Measurements from ENCODE around the gene TBL3. TPM values are rescaled to one million over a fixed set of nuclear protein-coding genes. Genes with fewer than 3 reads are reported as not detected.

TBL3 gene
- total and polyA plus RNA-seq, 9 of the 15 experiments (the other 6 are each of a cell fraction or from before 2014, with no cell fraction given): 0.97 to 117 (median 24.5) TPM

DNA sequence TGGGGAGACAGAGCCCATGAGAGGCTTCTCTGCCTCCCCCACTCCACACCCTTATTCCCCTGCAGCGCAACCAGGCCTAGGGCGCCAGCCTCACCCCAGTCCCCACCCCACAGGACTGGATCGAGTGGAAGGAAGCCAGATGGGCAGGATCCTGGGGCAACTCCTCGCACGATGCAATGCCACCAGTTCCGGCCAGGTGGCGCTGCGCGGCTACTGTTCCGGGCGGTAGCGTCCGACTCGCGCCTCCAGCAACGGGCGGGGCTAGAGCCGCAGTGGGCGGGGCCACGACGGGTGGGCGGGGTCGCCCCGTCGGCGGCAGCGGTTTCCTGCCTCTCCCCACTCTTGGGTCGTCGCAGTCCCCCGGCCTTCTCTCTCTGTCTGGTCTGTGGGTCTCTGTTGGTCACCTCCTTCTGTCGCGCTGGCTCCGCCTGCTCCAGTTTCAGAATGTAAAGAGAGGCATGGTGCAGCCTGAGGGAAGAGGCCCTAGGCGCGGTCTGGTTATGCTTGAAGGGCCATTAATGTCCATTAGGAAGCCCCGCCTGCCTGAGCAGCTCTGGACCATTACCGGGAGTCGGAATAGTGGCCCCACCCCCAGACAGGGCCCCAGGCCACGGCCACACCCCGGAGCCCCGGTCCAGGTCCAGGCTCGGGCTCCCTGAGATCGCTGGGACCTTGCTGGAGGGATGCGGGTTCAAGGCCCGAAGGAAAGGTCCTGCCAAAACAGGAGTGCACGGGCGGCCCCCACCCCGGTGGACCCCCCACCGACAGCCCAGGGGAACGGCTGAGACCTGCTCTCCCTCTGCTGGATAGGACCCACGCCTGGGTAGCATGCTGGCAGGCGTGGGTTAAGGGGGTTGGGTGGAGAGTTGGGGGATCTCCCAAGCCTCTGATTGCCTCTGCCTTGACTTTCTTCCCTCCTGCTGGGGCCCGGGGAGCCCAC lies 51.5 kb downstream of the TBL3 start (continued):
- no peak for TF ChIP-seq MCM5 (IDR thresholded peaks at IDR 0.05; ENCODE audit: low read depth)
- TF ChIP-seq ZNF407 (IDR thresholded peaks at IDR 0.05; ENCODE audit: low read depth): no peak
- TF ChIP-seq, protein P1, sequence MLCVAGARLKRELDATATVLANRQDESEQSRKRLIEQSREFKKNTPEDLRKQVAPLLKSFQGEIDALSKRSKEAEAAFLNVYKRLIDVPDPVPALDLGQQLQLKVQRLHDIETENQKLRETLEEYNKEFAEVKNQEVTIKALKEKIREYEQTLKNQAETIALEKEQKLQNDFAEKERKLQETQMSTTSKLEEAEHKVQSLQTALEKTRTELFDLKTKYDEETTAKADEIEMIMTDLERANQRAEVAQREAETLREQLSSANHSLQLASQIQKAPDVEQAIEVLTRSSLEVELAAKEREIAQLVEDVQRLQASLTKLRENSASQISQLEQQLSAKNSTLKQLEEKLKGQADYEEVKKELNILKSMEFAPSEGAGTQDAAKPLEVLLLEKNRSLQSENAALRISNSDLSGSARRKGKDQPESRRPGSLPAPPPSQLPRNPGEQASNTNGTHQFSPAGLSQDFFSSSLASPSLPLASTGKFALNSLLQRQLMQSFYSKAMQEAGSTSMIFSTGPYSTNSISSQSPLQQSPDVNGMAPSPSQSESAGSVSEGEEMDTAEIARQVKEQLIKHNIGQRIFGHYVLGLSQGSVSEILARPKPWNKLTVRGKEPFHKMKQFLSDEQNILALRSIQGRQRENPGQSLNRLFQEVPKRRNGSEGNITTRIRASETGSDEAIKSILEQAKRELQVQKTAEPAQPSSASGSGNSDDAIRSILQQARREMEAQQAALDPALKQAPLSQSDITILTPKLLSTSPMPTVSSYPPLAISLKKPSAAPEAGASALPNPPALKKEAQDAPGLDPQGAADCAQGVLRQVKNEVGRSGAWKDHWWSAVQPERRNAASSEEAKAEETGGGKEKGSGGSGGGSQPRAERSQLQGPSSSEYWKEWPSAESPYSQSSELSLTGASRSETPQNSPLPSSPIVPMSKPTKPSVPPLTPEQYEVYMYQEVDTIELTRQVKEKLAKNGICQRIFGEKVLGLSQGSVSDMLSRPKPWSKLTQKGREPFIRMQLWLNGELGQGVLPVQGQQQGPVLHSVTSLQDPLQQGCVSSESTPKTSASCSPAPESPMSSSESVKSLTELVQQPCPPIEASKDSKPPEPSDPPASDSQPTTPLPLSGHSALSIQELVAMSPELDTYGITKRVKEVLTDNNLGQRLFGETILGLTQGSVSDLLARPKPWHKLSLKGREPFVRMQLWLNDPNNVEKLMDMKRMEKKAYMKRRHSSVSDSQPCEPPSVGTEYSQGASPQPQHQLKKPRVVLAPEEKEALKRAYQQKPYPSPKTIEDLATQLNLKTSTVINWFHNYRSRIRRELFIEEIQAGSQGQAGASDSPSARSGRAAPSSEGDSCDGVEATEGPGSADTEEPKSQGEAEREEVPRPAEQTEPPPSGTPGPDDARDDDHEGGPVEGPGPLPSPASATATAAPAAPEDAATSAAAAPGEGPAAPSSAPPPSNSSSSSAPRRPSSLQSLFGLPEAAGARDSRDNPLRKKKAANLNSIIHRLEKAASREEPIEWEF (CRISPR knock-in tag; IDR thresholded peaks at IDR 0.05): no peak
- TF ChIP-seq NR2F6 (CRISPR knock-in tag; IDR thresholded peaks at IDR 0.05): no peak
- TF ChIP-seq ZNF57 (CRISPR knock-in tag; IDR thresholded peaks at IDR 0.05): no peak
- no peak for TF ChIP-seq BRD4 (IDR thresholded peaks at IDR 0.05)
- TF ChIP-seq MTA1 (IDR thresholded peaks at IDR 0.05; ENCODE audit: borderline replicate concordance): no peak
- no peak for TF ChIP-seq CBFA2T3 (IDR thresholded peaks at IDR 0.05)
- TF ChIP-seq POLR2AphosphoS5 (IDR thresholded peaks at IDR 0.05; ENCODE audit: control insufficient read depth, insufficient read depth, low read depth, low read length): peak; percentile 39; the same call in 1 of the 2 replicates
- no peak for TF ChIP-seq PHF20 (IDR thresholded peaks at IDR 0.05; ENCODE audit: partially characterized antibody)
- peak; percentile 32; the same call in 1 of the 2 replicates for TF ChIP-seq EP400 (IDR thresholded peaks at IDR 0.05)
- TF ChIP-seq ZSCAN29 (IDR thresholded peaks at IDR 0.05): no peak
- TF ChIP-seq ZNF583 (CRISPR knock-in tag; IDR thresholded peaks at IDR 0.05): 0 out of 2 replicates have a peak, but pooled peaks have one; percentile 20
- no peak for TF ChIP-seq CBX3 (IDR thresholded peaks at IDR 0.05; ENCODE audit: borderline replicate concordance in 1 of 2, low read length in 2 of 2)
- no peak for TF ChIP-seq RHOXF2B (CRISPR knock-in tag; conservative IDR thresholded peaks at IDR 0.05)
